NAMALWA (cell line): ENCODE data around the gene NFATC2.

Source experiments
- DNase-seq: peaks from one replicate; pipeline ENCODE4 v3.0.0-alpha.2; 2015; ENCODE audit warnings: low spot score

The NFATC2 gene

GRCh38 chr20:51412333-51412871 lies 130.1 kb downstream of the NFATC2 start:
- no peak for DNase-seq

GRCh38 chr20:51411870-51412269 lies 130.6 kb downstream of the NFATC2 start:
- no peak for DNase-seq

- no peak for DNase-seq
These were observed 131.8 kb downstream of the NFATC2 start for GRCh38 chr20:51410586-51411325.

- no peak for DNase-seq
These were observed 133.2 kb downstream of the NFATC2 start for GRCh38 chr20:51409192-51409880.

GRCh38 chr20:51404297-51405060 lies 138.0 kb downstream of the NFATC2 start:
- DNase-seq: peak; percentile 51

- DNase-seq: no peak
These were observed 138.9 kb downstream of the NFATC2 start for GRCh38 chr20:51403466-51404220.

- DNase-seq: no peak
These were observed 140.3 kb downstream of the NFATC2 start for GRCh38 chr20:51402201-51402600.

- no peak for DNase-seq
These were observed 141.0 kb downstream of the NFATC2 start for GRCh38 chr20:51401496-51401895.

- DNase-seq: peak; percentile 53
These were observed 142.2 kb downstream of the NFATC2 start for GRCh38 chr20:51400051-51400926.

- no peak for DNase-seq
These were observed 143.3 kb downstream of the NFATC2 start for GRCh38 chr20:51399006-51399890.

GRCh38 chr20:51398552-51398951 lies 144.0 kb downstream of the NFATC2 start:
- DNase-seq: no peak

GRCh38 chr20:51398083-51398482 lies 144.4 kb downstream of the NFATC2 start:
- no peak for DNase-seq

GRCh38 chr20:51397137-51397536 lies 145.4 kb downstream of the NFATC2 start:
- DNase-seq: no peak

GRCh38 chr20:51396365-51396909 lies 146.1 kb downstream of the NFATC2 start:
- no peak for DNase-seq

- DNase-seq: no peak
These were observed 147.8 kb downstream of the NFATC2 start for GRCh38 chr20:51394706-51395105.

- DNase-seq: no peak
These were observed 148.9 kb downstream of the NFATC2 start for GRCh38 chr20:51393571-51393970.

GRCh38 chr20:51392614-51393186 lies 149.8 kb downstream of the NFATC2 start:
- no peak for DNase-seq

GRCh38 chr20:51391926-51392325 lies 150.6 kb downstream of the NFATC2 start:
- no peak for DNase-seq
